CD14-positive monocyte (primary cell): ENCODE data around the gene FHIT. TPM values are rescaled to one million over a fixed set of nuclear protein-coding genes. Genes with fewer than 3 reads are reported as not detected.

Experiments used
- DNase-seq, 3 donors: peaks; one replicate each; pipeline ENCODE4 v3.0.0-alpha.2; 2011 to 2022
- H2AFZ ChIP-seq: 2 replicates; pipeline ENCODE4 v1.6.0; 2012; ENCODE audit warnings: mild to moderate bottlenecking, low read depth, low read length, inconsistent platforms; ENCODE audit not compliant: insufficient read depth, poor library complexity, severe bottlenecking
- H3K27ac ChIP-seq, 2 donors: 1 replicate in 1 of 2; 2 replicates in 1 of 2; pipeline ENCODE4 v1.5.1; 2012 to 2013; ENCODE audit warnings: low read length in 2 of 2, control low read depth in 1 of 2, inconsistent platforms in 1 of 2, low read depth in 1 of 2, mild to moderate bottlenecking in 1 of 2
- H3K27me3 ChIP-seq, 2 donors: one replicate each; pipeline versions ENCODE4 v1.6.0 to v1.6.1; 2011 to 2013; ENCODE audit warnings: low read length in 2 of 2; ENCODE audit not compliant: control insufficient read depth in 2 of 2, insufficient read depth in 2 of 2
- H3K36me3 ChIP-seq, 2 donors: replicated peaks in 1 of 2; 1 replicate in 1 of 2; 2 replicates in 1 of 2; pipeline versions ENCODE4 v1.5.1 to v1.6.1; 2012 to 2013; ENCODE audit warnings: low read length in 2 of 2, control low read depth in 1 of 2, inconsistent platforms in 1 of 2, mild to moderate bottlenecking in 1 of 2; ENCODE audit not compliant: insufficient read depth in 2 of 2, control insufficient read depth in 1 of 2
- H3K4me1 ChIP-seq, 2 donors: 1 replicate in 1 of 2; 2 replicates in 1 of 2; pipeline versions ENCODE4 v1.5.1 to v1.6.1; 2012 to 2013; ENCODE audit warnings: low read length in 2 of 2, control low read depth in 1 of 2, inconsistent platforms in 1 of 2, mild to moderate bottlenecking in 1 of 2, moderate library complexity in 1 of 2; ENCODE audit not compliant: insufficient read depth in 2 of 2, control insufficient read depth in 1 of 2
- H3K4me2 ChIP-seq: replicated peaks from 2 replicates; pipeline ENCODE3; 2012; ENCODE audit warnings: low read length, moderate library complexity, mild to moderate bottlenecking; ENCODE audit not compliant: poor library complexity, severe bottlenecking; ENCODE audit errors: extremely low read depth
- H3K4me3 ChIP-seq, 3 experiments: fragments of 200-600 bp in 1 of 3; sonication (generic) in 1 of 3; replicated peaks in 1 of 3; 1 replicate in 2 of 3; 2 replicates in 1 of 3; pipeline ENCODE4 v1.5.1; 2011 to 2013; ENCODE audit warnings: low read length in 3 of 3, mild to moderate bottlenecking in 3 of 3, control low read depth in 2 of 3, low read depth in 2 of 3, inconsistent platforms in 1 of 3, moderate library complexity in 1 of 3
- H3K79me2 ChIP-seq: 2 replicates; pipeline ENCODE4 v1.6.0; 2012; ENCODE audit warnings: mild to moderate bottlenecking, control low read depth, inconsistent platforms, low read length, moderate library complexity; ENCODE audit not compliant: insufficient read depth
- H3K9ac ChIP-seq: 2 replicates; pipeline ENCODE4 v1.6.0; 2017; ENCODE audit warnings: low read length, mild to moderate bottlenecking; ENCODE audit not compliant: insufficient read depth, poor library complexity, severe bottlenecking
- H3K9me3 ChIP-seq, 2 donors: replicated peaks in 1 of 2; 1 replicate in 1 of 2; 2 replicates in 1 of 2; pipeline versions ENCODE4 v1.5.1 to v1.6.1; 2012 to 2013; ENCODE audit warnings: low read length in 2 of 2, control low read depth in 1 of 2; ENCODE audit not compliant: control insufficient read depth in 1 of 2, insufficient read depth in 1 of 2
- H4K20me1 ChIP-seq: 2 replicates; pipeline ENCODE4 v1.6.0; 2012; ENCODE audit warnings: mild to moderate bottlenecking, low read length, control low read depth, moderate library complexity; ENCODE audit not compliant: insufficient read depth
- H3K27ac Mint-ChIP-seq, 7 donors: one replicate each; pipeline ENCODE4 v1.8.0; 2020; ENCODE audit warnings: mild to moderate bottlenecking in 7 of 7, mixed read lengths in 7 of 7, moderate library complexity in 6 of 7, inconsistent platforms in 2 of 7
- H3K27me3 Mint-ChIP-seq, 3 donors: one replicate each; pipeline ENCODE4 v1.8.0; 2021 to 2022; ENCODE audit warnings: low read depth in 3 of 3, mild to moderate bottlenecking in 3 of 3, mixed read lengths in 3 of 3, moderate library complexity in 3 of 3, inconsistent platforms in 1 of 3
- H3K36me3 Mint-ChIP-seq, 2 donors: one replicate each; pipeline ENCODE4 v1.8.0; 2020; ENCODE audit warnings: mixed read lengths in 2 of 2, inconsistent platforms in 1 of 2, mild to moderate bottlenecking in 1 of 2
- H3K4me1 Mint-ChIP-seq: one replicate; pipeline ENCODE4 v1.8.0; 2020; ENCODE audit warnings: mild to moderate bottlenecking, mixed read lengths
- H3K4me3 Mint-ChIP-seq, 2 donors: one replicate each; pipeline ENCODE4 v1.8.0; 2020; ENCODE audit warnings: mild to moderate bottlenecking in 2 of 2, mixed read lengths in 2 of 2, moderate library complexity in 1 of 2
- H3K9me3 Mint-ChIP-seq, 7 donors: one replicate each; pipeline ENCODE4 v1.8.0; 2020 to 2022; ENCODE audit warnings: mixed read lengths in 7 of 7, mild to moderate bottlenecking in 6 of 7, moderate library complexity in 6 of 7, inconsistent platforms in 2 of 7
- WGBS: methylation state at CpG from one replicate; pipeline ENCODE4 v1.1.5; 2013; ENCODE audit warnings: missing lambda C conversion rate; ENCODE audit not compliant: insufficient coverage; 5-methylcytosine and 5-hydroxymethylcytosine counted together
- intact Hi-C, 2 donors: fragments of 100-400 bp; cut with micrococcal nuclease; formaldehyde crosslinking; loops; one replicate each; pipeline versions ENCODE4 v1.15.0 to v1.15.1; 2023
- polyA plus RNA-seq, 3 donors: library from polyadenylated mRNA; depleted of rRNA in 1 of 3; unstranded in 2 of 3; stranded (reverse) in 1 of 3; fragments of 300-500 nt in 2 of 3; fragments of >200 nt in 1 of 3; fragmentation: Illumina TruSeq in 2 of 3; gene quantifications; 1 replicate in 2 of 3; 2 replicates in 1 of 3; pipeline ENCODE4 v1.2.3, GENCODE V29; 2012 to 2021
- TF ChIP-seq, protein P1 (sequence below): fragments of 200-600 bp; IDR thresholded peaks from one replicate; pipeline ENCODE4 v1.8.0; 2022; ENCODE audit warnings: antibody characterized with exemption, mild to moderate bottlenecking

FHIT gene
- polyA plus RNA-seq, 3 donors: 1.7 to 3.4 (median 3.2) TPM

DNA sequence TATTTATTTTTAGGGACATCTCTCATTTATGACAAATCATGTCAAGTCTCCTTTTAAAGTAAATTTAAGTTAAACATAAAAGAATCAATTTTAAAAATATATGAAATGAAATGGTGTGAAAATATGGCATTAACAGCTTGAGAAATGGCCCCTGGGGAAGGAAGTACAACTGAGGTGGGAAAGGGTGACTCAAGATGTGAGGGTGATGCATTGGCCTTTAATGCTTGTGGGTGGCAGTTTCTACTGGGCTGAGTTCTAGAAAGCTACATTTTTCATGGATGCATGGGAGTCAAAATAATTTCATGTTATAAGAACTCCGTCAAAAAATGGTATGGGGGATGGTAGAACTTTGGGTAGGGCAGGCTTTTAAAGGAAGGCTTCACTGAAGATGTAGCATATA is 1492.6 kb downstream of the FHIT start:
- no peak overlapping the region for H3K27ac ChIP-seq
- H3K9me3 Mint-ChIP-seq: peaks cover 0 to 4% (median 0%) of the 10 kb centered on the region in 7 donors
- H3K36me3 Mint-ChIP-seq: no peaks in the 10 kb centered on the region
- H3K4me3 ChIP-seq: no peak overlapping the region
- H2AFZ ChIP-seq: no peak overlapping the region
- no peaks in the 10 kb centered on the region for H3K36me3 ChIP-seq
- H3K4me1 Mint-ChIP-seq: peaks cover 11% of the 10 kb centered on the region
- peaks cover 0 to 6% of the 10 kb centered on the region in 2 donors for H3K4me1 ChIP-seq
- no peaks in the 10 kb centered on the region for H3K9me3 ChIP-seq
- intact Hi-C loops: no loop called here
- no peak for DNase-seq
- no peak overlapping the region for H3K4me2 ChIP-seq
- H3K4me3 Mint-ChIP-seq: no peak overlapping the region
- H3K27ac Mint-ChIP-seq: no peak overlapping the region
- no peaks in the 10 kb centered on the region for H3K79me2 ChIP-seq
- no peaks in the 10 kb centered on the region for H3K27me3 Mint-ChIP-seq
- no peak overlapping the region for H3K9ac ChIP-seq
- 100% methylated on average over 1 of the region's 1 CpG for WGBS
- no peaks in the 10 kb centered on the region for H4K20me1 ChIP-seq
- TF ChIP-seq, protein P1, sequence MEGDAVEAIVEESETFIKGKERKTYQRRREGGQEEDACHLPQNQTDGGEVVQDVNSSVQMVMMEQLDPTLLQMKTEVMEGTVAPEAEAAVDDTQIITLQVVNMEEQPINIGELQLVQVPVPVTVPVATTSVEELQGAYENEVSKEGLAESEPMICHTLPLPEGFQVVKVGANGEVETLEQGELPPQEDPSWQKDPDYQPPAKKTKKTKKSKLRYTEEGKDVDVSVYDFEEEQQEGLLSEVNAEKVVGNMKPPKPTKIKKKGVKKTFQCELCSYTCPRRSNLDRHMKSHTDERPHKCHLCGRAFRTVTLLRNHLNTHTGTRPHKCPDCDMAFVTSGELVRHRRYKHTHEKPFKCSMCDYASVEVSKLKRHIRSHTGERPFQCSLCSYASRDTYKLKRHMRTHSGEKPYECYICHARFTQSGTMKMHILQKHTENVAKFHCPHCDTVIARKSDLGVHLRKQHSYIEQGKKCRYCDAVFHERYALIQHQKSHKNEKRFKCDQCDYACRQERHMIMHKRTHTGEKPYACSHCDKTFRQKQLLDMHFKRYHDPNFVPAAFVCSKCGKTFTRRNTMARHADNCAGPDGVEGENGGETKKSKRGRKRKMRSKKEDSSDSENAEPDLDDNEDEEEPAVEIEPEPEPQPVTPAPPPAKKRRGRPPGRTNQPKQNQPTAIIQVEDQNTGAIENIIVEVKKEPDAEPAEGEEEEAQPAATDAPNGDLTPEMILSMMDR: no peak
- no peaks in the 10 kb centered on the region for H3K27me3 ChIP-seq

- intact Hi-C loops: no loop called here
- H3K9me3 ChIP-seq: no peaks in the 10 kb centered on the region
- H3K36me3 ChIP-seq: no peaks in the 10 kb centered on the region
- DNase-seq: no peak
- H3K27ac Mint-ChIP-seq: no peak overlapping the region
- peaks cover 12% of the 10 kb centered on the region for H3K4me1 Mint-ChIP-seq
- no peak overlapping the region for H3K9ac ChIP-seq
- no peak overlapping the region for H3K4me3 Mint-ChIP-seq
- no peak overlapping the region for H2AFZ ChIP-seq
- H3K79me2 ChIP-seq: no peaks in the 10 kb centered on the region
- H3K4me3 ChIP-seq: no peak overlapping the region
- 80% methylated on average over 5 of the region's 5 CpGs for WGBS
- no peaks in the 10 kb centered on the region for H3K27me3 Mint-ChIP-seq
- H3K4me1 ChIP-seq: peaks cover 0 to 6% of the 10 kb centered on the region in 2 donors
- TF ChIP-seq, protein P1: no peak
- no peaks in the 10 kb centered on the region for H3K27me3 ChIP-seq
- no peak overlapping the region for H3K4me2 ChIP-seq
- peaks cover 0 to 4% (median 0%) of the 10 kb centered on the region in 7 donors for H3K9me3 Mint-ChIP-seq
- H3K27ac ChIP-seq: no peak overlapping the region
- no peaks in the 10 kb centered on the region for H4K20me1 ChIP-seq
- H3K36me3 Mint-ChIP-seq: no peaks in the 10 kb centered on the region
Measured at GRCh38 chr3:59756934-59757333, 1494.3 kb downstream of the FHIT start.
